ENCODE results near the gene CDC20B. TPM values are rescaled to one million over a fixed set of nuclear protein-coding genes. Genes with fewer than 3 reads are reported as not detected.

CDC20B gene
- total and polyA plus RNA-seq, 3 experiments from 2014 or later: 0.16 TPM; not detected in 2

DNA sequence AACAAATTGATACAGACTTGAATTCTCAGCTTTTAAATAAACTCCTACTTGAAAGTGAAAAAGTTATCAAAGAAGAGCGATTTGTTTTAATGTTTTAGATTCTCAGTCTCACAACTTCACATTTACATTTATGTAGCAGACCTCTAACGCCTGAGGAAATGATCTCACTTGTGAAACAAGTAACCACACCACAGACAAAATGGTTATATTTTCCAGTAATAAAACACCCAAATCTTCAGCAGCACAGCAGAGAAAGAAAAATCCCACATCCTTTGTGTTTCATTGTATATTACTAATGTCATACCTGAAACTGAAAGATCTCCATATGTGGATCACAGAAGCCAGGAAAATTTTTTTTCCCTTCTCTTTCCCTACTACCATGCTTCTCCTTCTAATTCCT lies 100.3 kb downstream of the CDC20B start:
- H3K4me1 Mint-ChIP-seq: peaks cover 36 to 51% (median 50%) of the 10 kb centered on the region in 3 donors
- peak in 2 of 5 donors; percentile 45 to 60 for DNase-seq
- POLR2A ChIA-PET: interaction anchor here (1.3 kb wide), 1 partner anchor 11 kb away, joined by 6 read pairs; no protein-coding TSS in a partner anchor

DNA sequence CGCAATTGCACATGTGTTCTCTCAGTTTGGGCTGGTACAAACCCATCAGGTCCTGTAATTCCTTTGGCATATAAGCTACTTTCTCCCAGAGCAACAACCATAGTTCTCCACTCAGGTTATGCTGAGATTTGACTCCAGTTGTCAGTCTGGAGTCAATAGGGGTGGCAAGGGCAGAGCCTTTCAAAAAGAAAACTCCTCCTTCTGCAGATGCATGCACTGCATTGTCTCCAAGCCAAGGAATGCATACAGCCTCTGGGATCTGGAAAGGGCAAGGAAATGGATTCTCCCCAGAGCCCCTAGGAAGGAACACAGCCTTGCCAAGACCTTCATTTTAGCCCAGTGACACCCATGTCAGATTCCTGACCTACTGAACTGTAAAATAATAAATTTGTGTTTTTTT lies 101.6 kb downstream of the CDC20B start:
- DNase-seq: no peak
- no peaks in the 10 kb centered on the region for H3K9me3 ChIP-seq (ENCODE audit: low read length)
- no peak overlapping the region for H3K4me3 Mint-ChIP-seq
- peaks cover 34% of the 10 kb centered on the region for H3K4me1 ChIP-seq (ENCODE audit: insufficient read depth, low read length)
- H3K27me3 ChIP-seq (ENCODE audit: insufficient read depth, low read length, poor library complexity, severe bottlenecking): no peaks in the 10 kb centered on the region
- peaks cover 0 to 2% (median 0%) of the 10 kb centered on the region in 5 donors for H3K9me3 Mint-ChIP-seq
- POLR2A ChIA-PET: no interaction called here
- H3K4me3 ChIP-seq (ENCODE audit: low read length): no peak overlapping the region
- CTCF ChIA-PET: interaction anchor here (1.6 to 2.1 kb wide), 2 partner anchors 9 to 34 kb away, joined by 3 to 5 read pairs; no protein-coding TSS in a partner anchor
- peaks cover 43 to 61% (median 60%) of the 10 kb centered on the region in 3 donors for H3K4me1 Mint-ChIP-seq
- H3K27me3 Mint-ChIP-seq: no peaks in the 10 kb centered on the region
- H3K27ac ChIP-seq (ENCODE audit: low read depth, low read length): no peak overlapping the region
- H3K36me3 ChIP-seq (ENCODE audit: insufficient read depth, low read length): no peaks in the 10 kb centered on the region
- peaks cover 0 to 9% (median 5%) of the 10 kb centered on the region in 3 donors for H3K36me3 Mint-ChIP-seq
- peak overlapping the region in 1 of 8 donors; percentile 12 for H3K27ac Mint-ChIP-seq

More for the DNA sequence above, 100.3 kb downstream of the CDC20B start:
- Mint-ChIP-seq H3K27ac (peak overlapping the region in 7 of 8 donors; percentile 43 to 88 (median 80)), H3K36me3 (peaks cover 0 to 3% (median 0%) of the 10 kb centered on the region in 3 donors), H3K9me3 (peaks cover 0 to 2% (median 0%) of the 10 kb centered on the region in 5 donors), H3K27me3 (no peaks in the 10 kb centered on the region), H3K4me3 (peak overlapping the region; percentile 3 to 78 (median 66))
- no peak overlapping the region for H3K27ac ChIP-seq (ENCODE audit: low read depth, low read length)
- no peaks in the 10 kb centered on the region for H3K9me3 ChIP-seq (ENCODE audit: low read length)
- H3K27me3 ChIP-seq (ENCODE audit: insufficient read depth, low read length, poor library complexity, severe bottlenecking): no peaks in the 10 kb centered on the region
- CTCF ChIA-PET: interaction anchor here (2.1 kb wide), 1 partner anchor 11 kb away, joined by 5 read pairs; no protein-coding TSS in a partner anchor
- no peaks in the 10 kb centered on the region for H3K36me3 ChIP-seq (ENCODE audit: insufficient read depth, low read length)
- peak overlapping the region; percentile 14 for H3K4me3 ChIP-seq (ENCODE audit: low read length)
- H3K4me1 ChIP-seq (ENCODE audit: insufficient read depth, low read length): peaks cover 34% of the 10 kb centered on the region

DNA sequence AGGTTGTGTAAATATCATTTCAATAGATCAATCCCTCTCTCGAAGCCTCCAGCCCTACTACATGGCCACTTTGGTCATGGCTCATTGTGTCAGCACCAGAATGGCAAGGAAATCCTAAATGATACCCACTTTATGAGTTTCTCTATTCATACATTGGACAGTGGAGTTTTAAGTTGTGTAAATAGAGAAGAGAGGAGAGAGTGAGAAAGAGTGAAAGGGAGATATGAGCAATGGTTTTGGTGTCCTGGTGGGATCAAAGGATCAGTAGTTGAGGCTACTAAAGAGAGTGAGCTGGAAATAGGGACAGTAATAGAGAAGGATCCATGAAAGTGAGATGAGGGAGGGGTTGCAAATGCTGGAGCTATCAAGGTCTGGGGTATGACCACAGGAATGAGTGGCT lies 102.0 kb downstream of the CDC20B start:
- Histone ChIP-seq H3K27ac (ENCODE audit: low read depth, low read length) (no peak overlapping the region), H3K27me3 (ENCODE audit: insufficient read depth, low read length, poor library complexity, severe bottlenecking) (no peaks in the 10 kb centered on the region), H3K4me3 (ENCODE audit: low read length) (no peak overlapping the region), H3K4me1 (ENCODE audit: insufficient read depth, low read length) (peaks cover 34% of the 10 kb centered on the region), H3K9me3 (ENCODE audit: low read length) (no peaks in the 10 kb centered on the region), H3K36me3 (ENCODE audit: insufficient read depth, low read length) (no peaks in the 10 kb centered on the region)
- peak overlapping the region in 3 of 8 donors; percentile 12 to 21 (median 14) for H3K27ac Mint-ChIP-seq
- H3K9me3 Mint-ChIP-seq: peaks cover 0 to 2% (median 0%) of the 10 kb centered on the region in 5 donors
- DNase-seq: no peak
- peaks cover 0 to 9% (median 5%) of the 10 kb centered on the region in 3 donors for H3K36me3 Mint-ChIP-seq
- ChIA-PET POLR2A (no interaction called here), CTCF (interaction anchor here (0.7 to 1.6 kb wide), 2 partner anchors 9 to 34 kb away, joined by 3 read pairs; no protein-coding TSS in a partner anchor)
- H3K4me3 Mint-ChIP-seq: peak overlapping the region in 1 of 7 donors; percentile 1
- H3K27me3 Mint-ChIP-seq: no peaks in the 10 kb centered on the region
- H3K4me1 Mint-ChIP-seq: peaks cover 43 to 65% (median 64%) of the 10 kb centered on the region in 3 donors

DNA sequence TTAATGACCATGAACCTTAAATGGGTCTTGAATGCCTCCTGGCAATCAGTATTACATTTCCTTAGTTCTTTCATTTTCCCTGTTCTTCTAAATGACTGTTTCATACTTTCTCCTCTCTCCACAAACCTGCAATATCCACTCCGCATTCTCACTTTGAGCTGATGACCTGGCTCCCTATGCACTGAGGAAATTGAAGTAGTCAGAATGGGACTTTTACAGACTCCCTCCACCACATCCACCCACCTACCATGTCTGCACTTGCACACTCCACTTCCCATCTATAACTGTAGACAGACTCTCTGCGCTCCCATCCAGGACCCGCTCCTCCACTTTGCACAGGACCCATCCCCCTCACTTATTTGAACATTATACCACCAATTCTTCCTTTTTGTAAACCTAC lies 106.7 kb downstream of the CDC20B start:
- Mint-ChIP-seq H3K36me3 (peaks cover 0 to 9% (median 6%) of the 10 kb centered on the region in 3 donors), H3K27me3 (no peaks in the 10 kb centered on the region), H3K4me1 (peaks cover 59 to 74% (median 71%) of the 10 kb centered on the region in 3 donors), H3K27ac (no peak overlapping the region), H3K4me3 (no peak overlapping the region), H3K9me3 (peaks cover 0 to 2% (median 0%) of the 10 kb centered on the region in 5 donors)
- no peaks in the 10 kb centered on the region for H3K36me3 ChIP-seq (ENCODE audit: insufficient read depth, low read length)
- H3K9me3 ChIP-seq (ENCODE audit: low read length): no peaks in the 10 kb centered on the region
- H3K27ac ChIP-seq (ENCODE audit: low read depth, low read length): no peak overlapping the region
- no peak for DNase-seq
- no peaks in the 10 kb centered on the region for H3K27me3 ChIP-seq (ENCODE audit: insufficient read depth, low read length, poor library complexity, severe bottlenecking)
- H3K4me3 ChIP-seq (ENCODE audit: low read length): no peak overlapping the region
- peaks cover 35% of the 10 kb centered on the region for H3K4me1 ChIP-seq (ENCODE audit: insufficient read depth, low read length)
- CTCF ChIA-PET: no interaction called here
- POLR2A ChIA-PET: no interaction called here

DNA sequence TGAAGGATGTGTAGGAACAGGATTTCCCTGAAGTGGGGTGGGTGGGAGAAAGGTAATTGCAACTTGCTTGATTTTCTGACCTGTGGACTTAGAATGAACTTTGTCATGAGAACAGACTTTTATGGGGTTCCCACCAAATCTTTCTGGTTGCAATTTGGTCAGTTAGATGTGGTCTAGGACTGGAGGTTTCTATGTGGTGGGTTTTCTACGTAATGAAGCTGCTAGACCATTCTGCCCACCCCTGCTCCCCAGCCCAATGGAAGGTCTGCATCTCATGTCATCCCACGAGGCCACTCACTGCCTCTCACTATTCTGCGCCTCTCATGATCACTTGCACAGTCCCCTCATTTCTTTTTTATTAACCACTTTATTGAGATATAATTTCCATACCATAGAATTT lies 108.5 kb downstream of the CDC20B start:
- Mint-ChIP-seq H3K9me3 (peaks cover 0 to 2% (median 0%) of the 10 kb centered on the region in 5 donors), H3K4me3 (no peak overlapping the region), H3K27ac (peak overlapping the region in 1 of 8 donors; percentile 49), H3K27me3 (no peaks in the 10 kb centered on the region), H3K4me1 (peaks cover 61 to 78% (median 75%) of the 10 kb centered on the region in 3 donors), H3K36me3 (peaks cover 0 to 9% (median 6%) of the 10 kb centered on the region in 3 donors)
- Histone ChIP-seq H3K4me3 (ENCODE audit: low read length) (no peak overlapping the region), H3K9me3 (ENCODE audit: low read length) (no peaks in the 10 kb centered on the region), H3K4me1 (ENCODE audit: insufficient read depth, low read length) (peaks cover 37% of the 10 kb centered on the region), H3K27ac (ENCODE audit: low read depth, low read length) (no peak overlapping the region), H3K27me3 (ENCODE audit: insufficient read depth, low read length, poor library complexity, severe bottlenecking) (no peaks in the 10 kb centered on the region), H3K36me3 (ENCODE audit: insufficient read depth, low read length) (no peaks in the 10 kb centered on the region)
- no peak for DNase-seq
- CTCF ChIA-PET: no interaction called here
- POLR2A ChIA-PET: no interaction called here

DNA sequence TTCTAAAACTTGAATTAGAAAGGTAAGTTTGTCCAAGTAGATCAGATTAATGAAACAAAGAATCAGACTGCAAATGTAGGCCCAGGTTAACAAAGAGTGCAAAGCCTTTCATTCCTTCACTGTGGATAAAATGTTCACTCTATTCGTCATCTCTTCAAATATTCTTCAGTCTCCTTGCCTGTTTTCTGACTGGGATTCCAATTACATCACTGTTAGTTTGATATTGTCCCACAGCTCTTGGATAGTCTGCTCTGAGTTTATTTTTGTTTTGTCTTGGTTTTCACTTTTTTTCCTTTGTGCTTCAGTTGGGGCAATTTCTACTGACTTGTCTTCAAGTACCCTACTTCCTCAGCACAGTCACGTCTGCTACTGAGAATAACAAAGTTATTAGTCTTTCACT lies 109.1 kb downstream of the CDC20B start:
- H3K4me3 ChIP-seq (ENCODE audit: low read length): no peak overlapping the region
- no peaks in the 10 kb centered on the region for H3K36me3 ChIP-seq (ENCODE audit: insufficient read depth, low read length)
- ChIA-PET POLR2A (interaction anchor here (0.7 kb wide), 1 partner anchor 38 kb away, joined by 3 read pairs; the partner anchor contains the start of gene GZMA), CTCF (interaction anchor here (0.7 to 1.0 kb wide), 2 partner anchors 38 to 41 kb away, joined by 3 to 4 read pairs; partner anchors contain the start of gene GZMA)
- H3K4me1 ChIP-seq (ENCODE audit: insufficient read depth, low read length): peaks cover 37% of the 10 kb centered on the region
- no peaks in the 10 kb centered on the region for H3K9me3 ChIP-seq (ENCODE audit: low read length)
- H3K36me3 Mint-ChIP-seq: peaks cover 0 to 9% (median 6%) of the 10 kb centered on the region in 3 donors
- peaks cover 60 to 74% (median 72%) of the 10 kb centered on the region in 3 donors for H3K4me1 Mint-ChIP-seq
- H3K4me3 Mint-ChIP-seq: peak overlapping the region in 6 of 7 donors; percentile 4 to 63 (median 38)
- no peaks in the 10 kb centered on the region for H3K27me3 ChIP-seq (ENCODE audit: insufficient read depth, low read length, poor library complexity, severe bottlenecking)
- no peak for DNase-seq
- no peaks in the 10 kb centered on the region for H3K9me3 Mint-ChIP-seq
- no peak overlapping the region for H3K27ac ChIP-seq (ENCODE audit: low read depth, low read length)
- no peaks in the 10 kb centered on the region for H3K27me3 Mint-ChIP-seq
- peak overlapping the region; percentile 10 to 95 (median 72) for H3K27ac Mint-ChIP-seq

DNA sequence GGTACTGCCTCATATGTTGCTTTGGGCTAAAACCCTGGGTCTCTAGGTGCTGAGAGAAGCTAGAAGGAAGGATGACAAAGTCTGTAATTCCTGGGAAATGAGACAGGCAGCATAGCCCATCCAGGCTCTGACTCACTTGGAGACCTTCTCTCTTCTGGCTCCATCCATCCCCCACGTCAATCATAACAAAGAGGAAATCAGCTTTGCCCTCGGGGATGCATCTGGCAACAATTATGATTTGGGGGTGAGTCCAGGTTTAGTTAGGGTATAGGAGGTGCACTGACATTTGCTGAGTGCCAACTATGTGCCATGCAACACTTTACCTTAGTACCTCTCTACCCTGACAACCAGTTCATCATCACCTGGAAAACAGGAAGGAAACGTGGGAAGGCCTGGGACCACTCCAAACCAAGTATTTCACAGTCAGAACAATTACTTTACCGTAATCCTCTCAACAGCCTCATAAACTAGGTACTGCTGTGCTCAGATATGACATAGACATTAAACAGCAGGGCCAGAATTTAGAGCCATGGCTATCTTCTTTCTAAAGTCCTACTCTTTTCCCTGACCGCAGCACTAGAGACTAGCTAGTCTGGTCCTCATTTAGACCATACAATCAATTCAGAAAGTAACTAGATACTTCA lies 109.6 kb downstream of the CDC20B start:
- Histone ChIP-seq H3K4me1 (ENCODE audit: insufficient read depth, low read length) (peaks cover 37% of the 10 kb centered on the region), H3K4me3 (ENCODE audit: low read length) (no peak overlapping the region), H3K36me3 (ENCODE audit: insufficient read depth, low read length) (no peaks in the 10 kb centered on the region), H3K9me3 (ENCODE audit: low read length) (no peaks in the 10 kb centered on the region), H3K27ac (ENCODE audit: low read depth, low read length) (no peak overlapping the region), H3K27me3 (ENCODE audit: insufficient read depth, low read length, poor library complexity, severe bottlenecking) (no peaks in the 10 kb centered on the region)
- peaks cover 0 to 10% (median 9%) of the 10 kb centered on the region in 3 donors for H3K36me3 Mint-ChIP-seq
- no peaks in the 10 kb centered on the region for H3K9me3 Mint-ChIP-seq
- H3K4me1 Mint-ChIP-seq: peaks cover 60 to 79% (median 72%) of the 10 kb centered on the region in 3 donors
- H3K4me3 Mint-ChIP-seq: peak overlapping the region in 6 of 7 donors; percentile 48 to 92 (median 86)
- no peaks in the 10 kb centered on the region for H3K27me3 Mint-ChIP-seq
- DNase-seq: no peak
- ChIA-PET CTCF (interaction anchor here (0.7 to 1.0 kb wide), 2 partner anchors 39 to 41 kb away, joined by 3 to 4 read pairs; partner anchors contain the start of gene GZMA), POLR2A (interaction anchor here (0.7 to 1.4 kb wide), 3 partner anchors 26 to 40 kb away, joined by 3 to 5 read pairs (median 3); partner anchors contain the start of gene GZMA)
- peak overlapping the region; percentile 16 to 95 (median 70) for H3K27ac Mint-ChIP-seq
